B cell (primary cell): ENCODE measurements around the gene SPRYD3. TPM values are rescaled to one million over a fixed set of nuclear protein-coding genes. Genes with fewer than 3 reads are reported as not detected.

ENCODE experiments used
- ATAC-seq: fragments of 200-7000 bp; cut with Tn5 transposase; one replicate; pipeline ENCODE4 v1.10.0; 2021; ENCODE audit warnings: low read depth, mild to moderate bottlenecking, moderate number of reproducible peaks, moderate library complexity
- CTCF ChIA-PET: fragments of 350-600 bp; sonication (Branson Sonifier 250); formaldehyde crosslinking; loops from one replicate; lab custom pipeline; 2021; ENCODE audit warnings: antibody characterized with exemption, inconsistent platforms; lab: Charles Lee
- POLR2A ChIA-PET: fragments of 350-600 bp; sonication (Branson Sonifier 250); formaldehyde crosslinking; loops from one replicate; lab custom pipeline; 2021; ENCODE audit warnings: antibody characterized with exemption; lab: Charles Lee
- DNase-seq: peaks from one replicate; pipeline ENCODE4 v3.0.0; 2013
- H2AFZ ChIP-seq: 2 replicates; pipeline ENCODE4 v1.6.1; 2012; ENCODE audit warnings: mild to moderate bottlenecking, low read depth, low read length; ENCODE audit not compliant: insufficient read depth, poor library complexity, severe bottlenecking
- H3K27ac ChIP-seq, 2 donors: 1 replicate in 1 of 2; 2 replicates in 1 of 2; pipeline ENCODE4 v1.5.1; 2012 to 2013; ENCODE audit warnings: low read length in 2 of 2, mild to moderate bottlenecking in 2 of 2, moderate library complexity in 1 of 2
- H3K27me3 ChIP-seq, 4 experiments: fragments of 200-600 bp in 1 of 4; sonication (generic) in 1 of 4; replicated peaks in 1 of 4; 1 replicate in 2 of 4; 2 replicates in 2 of 4; pipeline versions ENCODE4 v1.6.1 to v1.7.0; 2013 to 2016; ENCODE audit warnings: low read length in 3 of 4, mild to moderate bottlenecking in 2 of 4, mixed read lengths in 1 of 4, moderate library complexity in 1 of 4; ENCODE audit not compliant: insufficient read depth in 4 of 4, control insufficient read depth in 3 of 4; ENCODE audit errors: control extremely low read depth in 1 of 4
- H3K36me3 ChIP-seq, 2 experiments: replicated peaks in 1 of 2; 1 replicate in 1 of 2; 2 replicates in 1 of 2; pipeline versions ENCODE4 v1.6.1 to v1.7.1; 2013; ENCODE audit warnings: low read length in 1 of 2; ENCODE audit not compliant: insufficient read depth in 2 of 2, control insufficient read depth in 1 of 2; ENCODE audit errors: control extremely low read depth in 1 of 2, extremely low read depth in 1 of 2
- H3K4me1 ChIP-seq, 2 donors: fragments of 200-600 bp in 1 of 2; sonication (generic) in 1 of 2; 1 replicate in 1 of 2; 2 replicates in 1 of 2; pipeline versions ENCODE4 v1.5.1 to v1.6.1; 2013 to 2017; ENCODE audit warnings: low read length in 2 of 2; ENCODE audit not compliant: control insufficient read depth in 2 of 2, insufficient read depth in 2 of 2
- H3K4me2 ChIP-seq: replicated peaks from 2 replicates; pipeline ENCODE3; 2012; ENCODE audit warnings: mild to moderate bottlenecking, low read depth, low read length; ENCODE audit not compliant: poor library complexity, severe bottlenecking
- H3K4me3 ChIP-seq, 5 experiments: fragments of 200-600 bp in 1 of 5; sonication (generic) in 1 of 5; 1 replicate in 3 of 5; 2 replicates in 2 of 5; pipeline versions ENCODE4 v1.5.1 to v1.7.0; 2011 to 2016; ENCODE audit warnings: low read length in 4 of 5, mild to moderate bottlenecking in 4 of 5, low read depth in 2 of 5, control low read depth in 1 of 5, moderate library complexity in 1 of 5; ENCODE audit not compliant: insufficient read depth in 1 of 5; ENCODE audit errors: control extremely low read depth in 1 of 5, extremely low read depth in 1 of 5
- H3K79me2 ChIP-seq: fragments of 200-600 bp; sonication (generic); one replicate; pipeline ENCODE4 v1.6.0; 2016; ENCODE audit warnings: low read length; ENCODE audit not compliant: control insufficient read depth, insufficient read depth
- H3K9ac ChIP-seq: fragments of 200-600 bp; sonication (generic); 2 replicates; pipeline ENCODE4 v1.6.1; 2017; ENCODE audit warnings: mild to moderate bottlenecking, low read length, moderate library complexity
- H3K9me3 ChIP-seq, 3 donors: one replicate each; pipeline versions ENCODE4 v1.6.1 to v1.7.1; 2013; ENCODE audit warnings: low read length in 2 of 3; ENCODE audit not compliant: control insufficient read depth in 2 of 3, insufficient read depth in 1 of 3; ENCODE audit errors: control extremely low read depth in 1 of 3
- H4K20me1 ChIP-seq: 2 replicates; pipeline ENCODE4 v1.6.0; 2012; ENCODE audit warnings: mild to moderate bottlenecking, low read length; ENCODE audit not compliant: insufficient read depth, control insufficient read depth, poor library complexity, severe bottlenecking
- H3K27ac Mint-ChIP-seq: one replicate; pipeline ENCODE4 v1.8.0; 2021; ENCODE audit warnings: mixed read lengths
- H3K27me3 Mint-ChIP-seq: one replicate; pipeline ENCODE4 v1.8.0; 2021; ENCODE audit warnings: mixed read lengths
- H3K4me1 Mint-ChIP-seq: one replicate; pipeline ENCODE4 v1.8.0; 2021; ENCODE audit warnings: mixed read lengths
- H3K4me3 Mint-ChIP-seq: one replicate; pipeline ENCODE4 v1.8.0; 2021; ENCODE audit warnings: mixed read lengths
- H3K9me3 Mint-ChIP-seq: one replicate; pipeline ENCODE4 v1.8.0; 2022; ENCODE audit warnings: mixed read lengths; ENCODE audit not compliant: insufficient read depth
- EZH2 ChIP-seq: IDR thresholded peaks from 2 replicates; pipeline ENCODE4 v1.6.1; 2012; ENCODE audit warnings: borderline replicate concordance, low read depth, mild to moderate bottlenecking, moderate library complexity, low read length; ENCODE audit not compliant: insufficient read depth, poor library complexity, severe bottlenecking
- WGBS: methylation state at CpG from one replicate; pipeline ENCODE4 v1.1.5; 2013; ENCODE audit warnings: missing lambda C conversion rate; ENCODE audit not compliant: insufficient coverage; 5-methylcytosine and 5-hydroxymethylcytosine counted together
- intact Hi-C: fragments of 100-400 bp; cut with micrococcal nuclease; formaldehyde crosslinking; loops from one replicate; pipeline ENCODE4 v1.10.0; 2022
- polyA plus RNA-seq: library from polyadenylated mRNA; depleted of rRNA; stranded (reverse); fragments of >200 nt; gene quantifications from 2 replicates; pipeline ENCODE4 v1.2.3, GENCODE V29; 2012
- total RNA-seq, 2 donors: library from RNA; stranded (reverse); fragments of 120-200 nt in 1 of 2; gene quantifications; 1 replicate in 1 of 2; 2 replicates in 1 of 2; pipeline versions ENCODE4 v1.2.3 to v1.2.4, GENCODE V29; 2013 to 2022
- TF ChIP-seq, protein P1 (sequence below): fragments of 200-600 bp; IDR thresholded peaks from one replicate; pipeline ENCODE4 v1.8.0; 2022; ENCODE audit warnings: antibody characterized with exemption, mild to moderate bottlenecking

The SPRYD3 gene
- total and polyA plus RNA-seq, 2 donors (not counting 1 experiment from before 2014, with no cell fraction given): 15.9 to 43.3 TPM

DNA sequence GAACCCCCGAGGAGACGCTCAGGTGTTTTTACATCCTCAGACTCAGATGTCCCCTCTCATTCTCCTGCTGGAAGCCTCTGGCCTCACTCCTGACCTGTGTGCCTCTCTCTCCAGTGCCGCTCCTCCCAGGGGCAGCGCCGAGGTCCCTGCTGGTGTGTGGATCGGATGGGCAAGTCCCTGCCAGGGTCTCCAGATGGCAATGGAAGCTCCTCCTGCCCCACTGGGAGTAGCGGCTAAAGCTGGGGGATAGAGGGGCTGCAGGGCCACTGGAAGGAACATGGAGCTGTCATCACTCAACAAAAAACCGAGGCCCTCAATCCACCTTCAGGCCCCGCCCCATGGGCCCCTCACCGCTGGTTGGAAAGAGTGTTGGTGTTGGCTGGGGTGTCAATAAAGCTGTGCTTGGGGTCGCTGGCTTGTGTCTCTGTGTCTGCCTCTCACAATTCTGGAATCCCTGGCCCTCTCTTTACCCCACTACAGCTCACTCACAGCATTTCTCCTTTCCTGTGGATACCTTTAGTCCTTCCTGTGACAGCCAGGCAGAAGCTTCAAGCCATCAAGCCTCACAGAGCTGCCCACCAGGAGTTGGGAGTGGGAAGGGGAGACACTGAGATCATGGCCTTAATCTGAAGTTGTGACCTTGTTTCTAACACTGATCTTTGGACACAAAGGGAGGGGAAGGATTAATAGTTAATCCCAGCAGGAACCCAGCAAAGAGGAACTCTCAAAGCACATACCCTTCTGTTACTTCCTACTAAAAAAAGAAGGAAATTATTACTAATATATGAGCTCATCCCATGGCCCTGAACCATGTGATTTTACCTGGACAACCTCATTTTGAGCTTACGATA lies 23.0 kb upstream of the SPRYD3 start:
- H3K79me2 ChIP-seq: no peaks in the 10 kb centered on the region
- no peaks in the 10 kb centered on the region for H3K9me3 ChIP-seq
- no peak overlapping the region for H3K4me3 Mint-ChIP-seq
- no peak overlapping the region for H3K4me3 ChIP-seq
- no peak overlapping the region for H3K9ac ChIP-seq
- H3K4me1 Mint-ChIP-seq: peaks cover 33% of the 10 kb centered on the region
- H3K27me3 Mint-ChIP-seq: peaks cover 2% of the 10 kb centered on the region
- no peaks in the 10 kb centered on the region for H3K9me3 Mint-ChIP-seq
- H4K20me1 ChIP-seq: no peaks in the 10 kb centered on the region
- H3K4me2 ChIP-seq: no peak overlapping the region
- H2AFZ ChIP-seq: peak overlapping the region; percentile 23
- ChIA-PET POLR2A (no interaction called here), CTCF (interaction anchor here (1.0 to 13.1 kb wide), 6 partner anchors 8 to 57 kb away, joined by 3 to 344 read pairs (median 4); partner anchors contain the start of gene SPRYD3)
- intact Hi-C loops: no loop called here
- H3K36me3 ChIP-seq: no peaks in the 10 kb centered on the region
- no peak for DNase-seq
- TF ChIP-seq EZH2: no peak
- TF ChIP-seq, protein P1, sequence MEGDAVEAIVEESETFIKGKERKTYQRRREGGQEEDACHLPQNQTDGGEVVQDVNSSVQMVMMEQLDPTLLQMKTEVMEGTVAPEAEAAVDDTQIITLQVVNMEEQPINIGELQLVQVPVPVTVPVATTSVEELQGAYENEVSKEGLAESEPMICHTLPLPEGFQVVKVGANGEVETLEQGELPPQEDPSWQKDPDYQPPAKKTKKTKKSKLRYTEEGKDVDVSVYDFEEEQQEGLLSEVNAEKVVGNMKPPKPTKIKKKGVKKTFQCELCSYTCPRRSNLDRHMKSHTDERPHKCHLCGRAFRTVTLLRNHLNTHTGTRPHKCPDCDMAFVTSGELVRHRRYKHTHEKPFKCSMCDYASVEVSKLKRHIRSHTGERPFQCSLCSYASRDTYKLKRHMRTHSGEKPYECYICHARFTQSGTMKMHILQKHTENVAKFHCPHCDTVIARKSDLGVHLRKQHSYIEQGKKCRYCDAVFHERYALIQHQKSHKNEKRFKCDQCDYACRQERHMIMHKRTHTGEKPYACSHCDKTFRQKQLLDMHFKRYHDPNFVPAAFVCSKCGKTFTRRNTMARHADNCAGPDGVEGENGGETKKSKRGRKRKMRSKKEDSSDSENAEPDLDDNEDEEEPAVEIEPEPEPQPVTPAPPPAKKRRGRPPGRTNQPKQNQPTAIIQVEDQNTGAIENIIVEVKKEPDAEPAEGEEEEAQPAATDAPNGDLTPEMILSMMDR: no peak
- H3K27ac Mint-ChIP-seq: peak overlapping the region; percentile 50
- peaks cover 0 to 5% (median 2%) of the 10 kb centered on the region in 4 experiments for H3K27me3 ChIP-seq
- H3K4me1 ChIP-seq: peaks cover 33 to 45% of the 10 kb centered on the region in 2 donors
- no peak overlapping the region for H3K27ac ChIP-seq
- no peak for ATAC-seq
- WGBS: 94% methylated on average over 5 of the region's 12 CpGs

- Histone ChIP-seq H3K4me1 (peaks cover 37 to 49% of the 10 kb centered on the region in 2 donors), H4K20me1 (no peaks in the 10 kb centered on the region)
- no peak overlapping the region for H3K4me3 Mint-ChIP-seq
These were observed 22.1 kb upstream of the SPRYD3 start for GRCh38 chr12:53101266-53101665.

More at GRCh38 chr12:53101266-53101665, 22.1 kb upstream of the SPRYD3 start:
- POLR2A ChIA-PET: no interaction called here
- H3K4me3 ChIP-seq: no peak overlapping the region
- H3K36me3 ChIP-seq: no peaks in the 10 kb centered on the region
- Mint-ChIP-seq H3K27ac (no peak overlapping the region), H3K4me1 (peaks cover 40% of the 10 kb centered on the region), H3K9me3 (no peaks in the 10 kb centered on the region), H3K27me3 (peaks cover 8% of the 10 kb centered on the region)
- H2AFZ ChIP-seq: no peak overlapping the region
- 94% methylated on average over 7 of the region's 7 CpGs for WGBS
- DNase-seq (no peak), ATAC-seq (no peak)
- intact Hi-C loops: no loop called here
- CTCF ChIA-PET: interaction anchor here (0.6 to 13.1 kb wide), 3 partner anchors 22 to 96 kb away, joined by 3 to 344 read pairs (median 3); partner anchors contain the start of gene SPRYD3
- H3K79me2 ChIP-seq: no peaks in the 10 kb centered on the region
- TF ChIP-seq, protein P1: no peak
- TF ChIP-seq EZH2: no peak
- H3K9ac ChIP-seq: no peak overlapping the region
- H3K27me3 ChIP-seq: peaks cover 0 to 11% (median 7%) of the 10 kb centered on the region in 4 experiments
- H3K4me2 ChIP-seq: no peak overlapping the region
- H3K27ac ChIP-seq: no peak overlapping the region
- no peaks in the 10 kb centered on the region for H3K9me3 ChIP-seq
